Astrocyte of the cerebellum (primary cell): ENCODE measurements around the gene B3GNT7.

Experiments used
- DNase-seq: peaks from one replicate; pipeline ENCODE4 v3.0.0-alpha.2; 2011; ENCODE audit warnings: low read depth
- H3K4me3 ChIP-seq: 2 replicates; pipeline ENCODE4 v1.5.1; 2011; ENCODE audit warnings: mild to moderate bottlenecking, low read depth, low read length, moderate library complexity
- in situ Hi-C: cut with HindIII; loops from 2 replicates; pipeline ENCODE4 v1.10.0; 2017; ENCODE audit warnings: low sequenced_read_pairs
- TF ChIP-seq, protein P1 (sequence below): IDR thresholded peaks from 2 replicates; pipeline ENCODE4 v1.5.1; 2012; ENCODE audit warnings: low read length, low read depth, moderate library complexity, mild to moderate bottlenecking; ENCODE audit errors: missing control alignments

Gene B3GNT7

DNA sequence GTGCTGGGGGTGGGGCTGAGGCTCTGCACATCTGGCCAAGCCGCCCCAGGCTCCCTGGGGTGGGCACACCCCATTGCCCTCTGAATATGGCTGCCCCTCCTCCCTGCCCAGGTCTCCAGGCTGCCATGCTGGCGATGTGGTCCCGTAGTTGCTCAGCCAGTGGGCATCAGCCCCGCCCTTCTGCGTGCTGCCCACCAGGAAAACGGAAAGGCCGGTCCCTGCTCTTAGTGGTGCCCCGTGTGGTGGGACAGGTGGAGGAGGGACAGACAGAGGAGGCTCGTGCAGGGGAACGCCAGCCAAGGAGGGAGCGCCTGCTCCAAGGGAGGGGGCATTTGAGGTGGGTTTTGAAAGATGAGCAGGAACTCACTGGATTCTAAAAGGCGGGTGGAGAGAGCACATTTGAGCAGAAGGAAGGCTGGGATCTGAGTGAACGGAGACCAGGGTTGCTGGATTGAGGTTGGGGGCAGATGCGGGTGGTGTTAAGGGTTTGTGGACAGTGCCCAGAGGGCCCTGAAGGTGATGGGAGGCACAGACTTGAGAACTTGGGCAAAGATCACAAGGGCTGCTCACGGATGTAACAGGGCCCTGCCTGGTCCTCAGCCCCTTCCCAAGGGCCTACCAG is 6.7 kb upstream of the B3GNT7 start:
- no peak overlapping the region for H3K4me3 ChIP-seq
- TF ChIP-seq, protein P1, sequence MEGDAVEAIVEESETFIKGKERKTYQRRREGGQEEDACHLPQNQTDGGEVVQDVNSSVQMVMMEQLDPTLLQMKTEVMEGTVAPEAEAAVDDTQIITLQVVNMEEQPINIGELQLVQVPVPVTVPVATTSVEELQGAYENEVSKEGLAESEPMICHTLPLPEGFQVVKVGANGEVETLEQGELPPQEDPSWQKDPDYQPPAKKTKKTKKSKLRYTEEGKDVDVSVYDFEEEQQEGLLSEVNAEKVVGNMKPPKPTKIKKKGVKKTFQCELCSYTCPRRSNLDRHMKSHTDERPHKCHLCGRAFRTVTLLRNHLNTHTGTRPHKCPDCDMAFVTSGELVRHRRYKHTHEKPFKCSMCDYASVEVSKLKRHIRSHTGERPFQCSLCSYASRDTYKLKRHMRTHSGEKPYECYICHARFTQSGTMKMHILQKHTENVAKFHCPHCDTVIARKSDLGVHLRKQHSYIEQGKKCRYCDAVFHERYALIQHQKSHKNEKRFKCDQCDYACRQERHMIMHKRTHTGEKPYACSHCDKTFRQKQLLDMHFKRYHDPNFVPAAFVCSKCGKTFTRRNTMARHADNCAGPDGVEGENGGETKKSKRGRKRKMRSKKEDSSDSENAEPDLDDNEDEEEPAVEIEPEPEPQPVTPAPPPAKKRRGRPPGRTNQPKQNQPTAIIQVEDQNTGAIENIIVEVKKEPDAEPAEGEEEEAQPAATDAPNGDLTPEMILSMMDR: no peak
- no peak for DNase-seq
- in situ Hi-C loops: no loop called here

DNA sequence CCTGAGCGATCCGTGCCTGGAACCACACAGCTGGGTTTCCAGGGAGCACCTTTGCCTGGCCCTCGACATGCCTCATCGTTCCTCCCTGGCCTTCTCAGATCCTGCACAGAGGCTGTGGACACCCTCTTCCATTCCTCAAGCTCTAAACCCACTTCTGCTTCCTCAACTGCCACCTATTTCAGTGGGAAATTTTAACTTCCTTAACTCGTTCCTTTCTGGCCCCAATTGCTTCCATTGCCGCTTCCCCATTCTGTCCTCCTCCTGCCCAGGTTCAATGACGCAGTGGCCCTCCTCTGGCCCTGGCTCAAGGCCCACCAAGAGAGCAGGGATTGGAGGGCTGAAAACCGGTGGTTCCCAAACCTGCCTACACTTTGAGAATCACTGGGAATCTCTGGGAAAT is 4.8 kb upstream of the B3GNT7 start:
- no peak for DNase-seq
- TF ChIP-seq, protein P1: no peak
- no peak overlapping the region for H3K4me3 ChIP-seq
- in situ Hi-C loops: no loop called here

- TF ChIP-seq, protein P1: no peak
- in situ Hi-C loops: no loop called here
- no peak overlapping the region for H3K4me3 ChIP-seq
- DNase-seq: no peak
Observed at GRCh38 chr2:231391981-231392380, 3.5 kb upstream of the B3GNT7 start.

DNA sequence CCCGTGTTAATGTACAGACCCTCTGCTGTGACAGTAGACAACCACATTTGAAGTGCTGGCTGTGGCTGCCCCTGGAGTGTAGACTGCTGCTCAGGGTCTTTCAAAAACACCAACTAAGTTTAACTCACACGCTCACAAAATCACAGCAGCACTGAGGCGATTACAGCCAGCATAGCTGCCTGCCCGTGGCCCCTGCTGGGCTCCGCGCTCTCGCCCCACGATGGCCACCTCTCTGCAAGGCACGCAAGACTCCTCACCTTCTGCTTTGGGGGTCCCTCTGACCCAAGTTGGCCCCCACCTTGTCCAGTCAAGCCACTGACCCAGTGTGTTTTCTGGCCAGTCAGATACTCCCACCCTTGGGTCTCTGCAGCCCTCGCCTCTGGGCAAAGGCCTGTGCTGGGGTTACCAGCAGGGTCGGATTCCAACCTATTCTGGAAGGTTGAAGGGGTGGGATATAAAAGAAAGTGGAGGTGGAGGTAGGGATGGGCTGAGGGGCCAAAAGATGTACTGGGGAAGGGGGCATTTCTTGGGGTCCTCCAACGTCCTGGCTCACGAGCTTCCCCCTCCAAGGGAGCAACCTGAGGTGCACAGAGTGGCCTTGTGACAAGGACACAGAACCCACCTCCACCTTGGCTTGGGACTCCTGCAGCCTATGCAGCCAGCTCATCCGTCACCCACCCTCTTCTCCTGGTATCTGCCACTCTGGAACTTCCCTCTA is 2.9 kb upstream of the B3GNT7 start:
- TF ChIP-seq, protein P1: no peak
- DNase-seq: no peak
- in situ Hi-C loops: no loop called here
- H3K4me3 ChIP-seq: no peak overlapping the region

DNA sequence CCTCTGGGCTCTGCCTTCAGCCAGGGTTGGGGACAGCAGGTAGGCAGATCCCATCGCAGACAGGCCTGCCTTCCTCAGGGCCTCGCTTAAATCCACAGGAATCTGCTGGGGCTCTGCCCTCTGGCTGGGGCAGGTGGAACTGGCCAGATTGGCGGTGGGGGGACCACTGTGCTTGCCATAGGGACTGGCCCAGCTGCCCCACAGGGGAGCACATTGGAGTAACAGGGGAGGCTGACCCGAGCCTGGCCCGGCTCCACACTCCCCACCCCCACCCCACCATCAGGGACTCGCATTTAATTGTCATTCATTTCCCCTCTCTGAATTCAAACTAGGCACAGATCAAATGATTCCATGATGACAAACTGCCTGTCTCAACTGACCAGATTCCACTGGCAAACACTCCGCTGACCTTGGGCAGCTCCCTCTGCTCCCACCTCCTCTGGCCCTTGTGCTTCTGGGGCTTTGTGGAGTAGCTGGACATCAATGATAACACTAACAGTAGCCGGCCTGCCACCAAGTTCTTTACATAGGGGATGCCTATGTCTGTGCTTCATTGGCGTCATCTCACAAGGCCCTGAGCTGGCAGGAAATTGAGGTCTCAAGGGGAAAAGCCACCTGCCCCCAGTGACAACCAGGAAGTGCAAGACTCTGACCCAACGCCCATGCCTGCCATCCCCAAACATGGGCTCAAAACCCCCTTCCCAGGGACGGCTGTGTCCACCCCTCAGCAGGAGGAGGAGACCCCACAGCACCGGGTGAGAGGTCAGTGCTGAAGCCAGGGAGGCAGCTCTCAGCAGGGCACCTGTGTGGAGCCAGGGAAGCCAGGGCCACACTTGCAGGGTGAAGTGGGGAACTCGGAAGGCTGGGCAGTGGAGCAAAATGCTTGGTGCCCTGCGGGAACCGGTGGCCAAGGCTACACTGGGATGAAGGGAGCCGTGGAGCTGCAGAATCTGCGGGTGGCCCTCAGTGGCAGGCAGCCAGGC is 2.1 kb upstream of the B3GNT7 start:
- DNase-seq: no peak
- TF ChIP-seq, protein P1: no peak
- no peak overlapping the region for H3K4me3 ChIP-seq
- in situ Hi-C loops: no loop called here
